Panc1 (cell line): Measurements from ENCODE around the gene MYO16.

Experiments used
- CTCF ChIP-seq: fragments of 450-650 bp; IDR thresholded peaks from 2 replicates; pipeline ENCODE4 v1.5.1; 2017; ENCODE audit warnings: mild to moderate bottlenecking
- POLR2AphosphoS5 ChIP-seq: IDR thresholded peaks from 2 replicates; pipeline ENCODE4 v1.6.1; 2012; ENCODE audit warnings: mild to moderate bottlenecking, low read depth, low read length, moderate library complexity
- TF ChIP-seq, protein P1 (sequence below), 2 experiments: IDR thresholded peaks; 2 replicates each; pipeline ENCODE4 v1.6.1; 2011 to 2012; ENCODE audit warnings: low read depth in 2 of 2, control low read depth in 1 of 2, low read length in 1 of 2, mild to moderate bottlenecking in 1 of 2, moderate library complexity in 1 of 2; ENCODE audit not compliant: insufficient read depth in 1 of 2

DNA sequence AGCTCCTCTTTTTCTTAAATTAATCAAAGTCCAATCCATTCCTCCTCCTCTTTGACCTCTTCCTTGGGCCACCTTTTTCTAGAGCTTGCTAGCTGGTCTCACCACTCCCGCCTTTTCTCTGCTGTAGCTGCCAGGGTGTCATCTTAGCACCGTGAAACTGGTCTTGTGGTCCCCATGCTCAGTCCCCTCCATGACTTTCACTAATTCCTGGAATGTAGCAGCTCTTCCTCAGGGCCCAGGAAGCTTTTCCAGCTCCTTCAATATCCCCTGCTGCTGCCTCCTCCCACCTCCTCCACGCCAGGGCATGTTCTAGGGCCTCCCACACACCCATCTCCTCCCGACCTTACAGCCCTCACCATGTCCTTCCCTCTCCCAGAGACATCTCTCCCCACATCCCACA, 222.2 kb downstream of the MYO16 start:
- TF ChIP-seq CTCF (no peak), POLR2AphosphoS5 (no peak)
- TF ChIP-seq, protein P1, sequence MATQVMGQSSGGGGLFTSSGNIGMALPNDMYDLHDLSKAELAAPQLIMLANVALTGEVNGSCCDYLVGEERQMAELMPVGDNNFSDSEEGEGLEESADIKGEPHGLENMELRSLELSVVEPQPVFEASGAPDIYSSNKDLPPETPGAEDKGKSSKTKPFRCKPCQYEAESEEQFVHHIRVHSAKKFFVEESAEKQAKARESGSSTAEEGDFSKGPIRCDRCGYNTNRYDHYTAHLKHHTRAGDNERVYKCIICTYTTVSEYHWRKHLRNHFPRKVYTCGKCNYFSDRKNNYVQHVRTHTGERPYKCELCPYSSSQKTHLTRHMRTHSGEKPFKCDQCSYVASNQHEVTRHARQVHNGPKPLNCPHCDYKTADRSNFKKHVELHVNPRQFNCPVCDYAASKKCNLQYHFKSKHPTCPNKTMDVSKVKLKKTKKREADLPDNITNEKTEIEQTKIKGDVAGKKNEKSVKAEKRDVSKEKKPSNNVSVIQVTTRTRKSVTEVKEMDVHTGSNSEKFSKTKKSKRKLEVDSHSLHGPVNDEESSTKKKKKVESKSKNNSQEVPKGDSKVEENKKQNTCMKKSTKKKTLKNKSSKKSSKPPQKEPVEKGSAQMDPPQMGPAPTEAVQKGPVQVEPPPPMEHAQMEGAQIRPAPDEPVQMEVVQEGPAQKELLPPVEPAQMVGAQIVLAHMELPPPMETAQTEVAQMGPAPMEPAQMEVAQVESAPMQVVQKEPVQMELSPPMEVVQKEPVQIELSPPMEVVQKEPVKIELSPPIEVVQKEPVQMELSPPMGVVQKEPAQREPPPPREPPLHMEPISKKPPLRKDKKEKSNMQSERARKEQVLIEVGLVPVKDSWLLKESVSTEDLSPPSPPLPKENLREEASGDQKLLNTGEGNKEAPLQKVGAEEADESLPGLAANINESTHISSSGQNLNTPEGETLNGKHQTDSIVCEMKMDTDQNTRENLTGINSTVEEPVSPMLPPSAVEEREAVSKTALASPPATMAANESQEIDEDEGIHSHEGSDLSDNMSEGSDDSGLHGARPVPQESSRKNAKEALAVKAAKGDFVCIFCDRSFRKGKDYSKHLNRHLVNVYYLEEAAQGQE (IDR thresholded peaks at IDR 0.05; ENCODE audit: insufficient read depth in 1 of 2, low read depth in 2 of 2, low read length in 1 of 2), result no peak
